Stimulated activated CD4-positive, alpha-beta T cell treated with anti-CD3 and anti-CD28 coated beads, Interleukin-4, amount 100 ng/mL, for 4 hours (primary cell): ENCODE measurements around the gene EMID1.
"Not testable (repeated sequence)": the region's sequence is repeated elsewhere in the genome, so short reads cannot be mapped to it uniquely, and the experiment has no call there.

Source experiments
- DNase-seq, 2 experiments: peaks; one replicate each; pipeline ENCODE4 v3.0.0-alpha.2; 2020

The EMID1 gene

DNA sequence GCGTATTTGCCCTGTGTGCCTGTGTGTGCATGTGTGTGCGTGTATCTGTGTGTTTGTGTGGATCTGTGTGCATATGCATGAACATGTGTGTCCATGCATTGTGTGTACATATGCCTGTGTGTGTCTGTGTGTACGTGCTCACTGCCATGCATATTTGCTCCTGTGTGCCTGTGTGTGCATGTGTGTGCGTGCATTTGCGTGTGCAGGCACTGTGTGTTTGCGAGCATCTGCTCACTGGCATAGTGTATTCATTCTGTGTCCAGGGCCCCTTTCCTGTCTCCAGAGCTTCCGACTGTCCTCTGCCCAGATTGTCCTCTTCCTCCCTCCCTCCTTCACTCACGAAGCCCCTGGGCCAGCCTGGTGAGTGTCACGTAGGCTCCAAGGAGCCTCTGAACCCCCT, 5.8 kb downstream of the EMID1 start:
- no peak for DNase-seq

DNA sequence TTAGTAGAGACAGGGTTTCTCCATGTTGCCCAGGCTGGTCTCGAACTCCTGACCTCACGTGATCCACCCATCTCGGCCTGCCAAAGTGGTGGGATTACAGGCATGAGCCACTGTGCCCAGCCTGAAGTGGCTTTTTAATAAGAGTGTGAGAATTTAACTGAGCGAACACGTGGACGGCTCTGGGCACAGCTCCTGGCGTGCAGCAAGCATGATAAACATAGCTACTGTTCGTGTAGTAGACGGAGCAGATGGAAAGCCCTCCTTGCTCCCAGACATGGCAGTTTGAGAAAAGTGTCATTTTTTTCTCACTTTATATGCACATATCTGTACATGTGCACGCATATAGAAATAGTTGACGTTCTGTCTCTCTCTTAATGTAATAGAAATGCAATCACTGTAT, 7.0 kb downstream of the EMID1 start:
- no peak for DNase-seq

DNA sequence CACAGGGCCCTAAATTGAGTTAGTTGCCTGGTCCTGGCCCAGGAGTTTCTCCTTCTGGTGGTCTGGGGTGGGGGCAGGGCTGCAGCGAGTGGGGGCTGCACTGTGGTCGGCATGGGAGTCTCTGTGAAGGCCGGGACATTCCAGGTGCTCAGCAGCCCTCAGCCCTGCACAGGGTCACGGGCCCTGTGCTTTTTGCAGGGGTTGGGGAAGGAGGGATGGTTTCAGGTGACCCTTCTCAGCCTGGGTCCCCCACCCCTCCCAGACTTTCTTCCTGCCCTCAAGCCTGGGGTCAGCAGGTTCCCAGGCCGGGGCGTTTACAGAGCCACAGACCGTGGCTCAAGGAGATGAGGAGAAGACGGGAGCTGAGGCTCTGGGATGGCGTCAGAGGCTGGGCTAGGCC, 7.8 kb downstream of the EMID1 start:
- no peak for DNase-seq

DNA sequence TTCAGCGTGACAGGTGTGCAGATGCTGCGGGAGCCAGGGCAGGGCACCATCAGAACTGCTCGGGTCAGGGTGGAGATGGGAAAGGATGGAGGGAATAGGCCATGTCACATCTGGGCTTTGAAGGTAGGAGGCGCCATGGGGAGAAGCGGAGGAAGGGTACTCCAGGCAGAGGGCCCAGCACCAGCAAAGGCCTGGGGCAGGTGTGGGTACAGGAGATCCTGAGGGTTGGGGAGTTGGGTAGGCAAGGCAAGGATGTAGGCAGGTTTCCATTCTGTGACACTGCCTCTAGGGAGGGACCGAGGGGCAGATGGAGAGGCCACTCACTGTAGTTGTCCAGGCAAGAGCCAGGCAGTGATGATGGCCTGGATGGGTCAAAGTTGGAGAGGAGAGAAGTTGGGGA, 8.5 kb downstream of the EMID1 start:
- DNase-seq, result no peak

DNA sequence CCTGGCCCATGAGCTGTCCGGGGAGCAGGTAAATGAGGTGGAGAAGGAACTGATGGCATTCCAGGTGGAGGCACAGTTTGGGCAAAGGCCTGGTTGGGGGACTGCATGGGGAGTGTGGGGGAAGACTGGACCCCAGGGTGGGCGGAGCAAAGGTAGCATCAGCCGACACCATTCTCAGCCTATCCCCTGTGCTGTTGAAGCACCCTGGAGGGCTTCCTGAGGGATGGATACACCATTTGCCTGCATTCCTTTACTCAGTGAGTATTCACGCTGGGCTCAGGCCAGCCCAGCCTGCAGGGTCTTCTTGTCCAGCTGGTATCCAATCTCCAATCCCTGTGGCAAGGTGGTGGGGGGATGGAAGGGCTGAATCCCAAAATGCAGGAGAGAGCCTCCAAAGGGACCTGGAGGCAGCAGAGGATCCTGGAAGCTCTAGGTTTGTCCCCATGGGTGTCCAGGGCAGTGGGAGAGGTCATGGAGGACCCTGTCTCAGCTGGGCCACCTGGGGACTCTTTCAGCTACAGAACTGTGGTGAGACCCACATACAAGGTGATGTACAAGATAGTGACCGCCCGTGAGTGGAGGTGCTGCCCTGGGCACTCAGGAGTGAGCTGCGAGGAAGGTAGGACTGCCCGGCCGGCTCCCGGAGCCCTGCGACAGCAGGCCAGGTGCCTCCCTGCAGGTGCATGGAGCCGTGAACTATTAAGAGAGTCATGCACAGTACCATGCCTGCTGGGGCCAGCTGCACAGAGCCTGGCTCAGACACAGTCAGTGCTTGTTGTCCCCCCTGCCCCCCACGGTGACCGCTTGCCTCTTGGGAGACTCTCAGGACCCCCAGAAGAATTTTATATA, 9.5 kb downstream of the EMID1 start:
- no peak for DNase-seq

DNA sequence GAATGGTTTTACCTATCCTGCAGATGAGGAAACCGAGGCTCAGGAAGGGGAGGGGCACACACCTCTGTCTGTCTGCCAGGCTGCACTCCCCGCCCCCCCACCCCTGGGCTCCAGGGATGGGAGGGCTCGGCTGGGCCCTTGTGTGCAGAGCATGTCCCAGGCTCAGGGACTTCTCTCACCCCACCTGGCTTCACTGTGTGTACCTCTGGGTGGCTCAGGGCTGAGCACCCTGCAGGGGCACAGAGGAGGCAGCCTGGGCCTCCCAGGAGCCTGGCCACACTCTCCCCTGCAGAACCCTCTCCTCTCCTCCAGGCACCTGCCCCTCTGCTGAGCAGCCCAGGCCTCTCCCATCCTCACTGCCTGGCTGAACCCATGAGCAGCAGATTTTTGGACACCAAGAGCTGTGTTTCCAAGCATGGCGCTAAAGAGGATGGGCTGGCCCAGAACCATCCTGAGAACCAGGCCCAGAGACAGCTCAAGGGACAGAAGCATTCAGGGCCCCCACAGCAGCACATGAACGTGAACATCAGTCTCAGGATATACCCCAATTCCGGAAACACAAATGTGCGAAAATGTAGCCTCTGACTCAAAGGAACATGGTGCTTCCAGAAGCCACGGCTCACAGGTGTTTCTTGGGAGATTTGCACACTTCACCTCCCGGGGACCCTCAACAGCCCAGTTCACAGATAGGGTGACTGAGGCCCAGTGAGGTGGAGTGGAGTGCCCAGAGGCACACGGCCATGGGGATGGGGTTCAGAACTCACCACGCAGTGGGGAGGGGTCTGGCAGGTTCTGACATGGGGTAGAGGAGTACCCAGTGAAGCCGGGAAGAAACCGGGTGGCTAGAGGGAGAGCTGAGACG, 10.5 kb downstream of the EMID1 start:
- DNase-seq, result no peak

DNA sequence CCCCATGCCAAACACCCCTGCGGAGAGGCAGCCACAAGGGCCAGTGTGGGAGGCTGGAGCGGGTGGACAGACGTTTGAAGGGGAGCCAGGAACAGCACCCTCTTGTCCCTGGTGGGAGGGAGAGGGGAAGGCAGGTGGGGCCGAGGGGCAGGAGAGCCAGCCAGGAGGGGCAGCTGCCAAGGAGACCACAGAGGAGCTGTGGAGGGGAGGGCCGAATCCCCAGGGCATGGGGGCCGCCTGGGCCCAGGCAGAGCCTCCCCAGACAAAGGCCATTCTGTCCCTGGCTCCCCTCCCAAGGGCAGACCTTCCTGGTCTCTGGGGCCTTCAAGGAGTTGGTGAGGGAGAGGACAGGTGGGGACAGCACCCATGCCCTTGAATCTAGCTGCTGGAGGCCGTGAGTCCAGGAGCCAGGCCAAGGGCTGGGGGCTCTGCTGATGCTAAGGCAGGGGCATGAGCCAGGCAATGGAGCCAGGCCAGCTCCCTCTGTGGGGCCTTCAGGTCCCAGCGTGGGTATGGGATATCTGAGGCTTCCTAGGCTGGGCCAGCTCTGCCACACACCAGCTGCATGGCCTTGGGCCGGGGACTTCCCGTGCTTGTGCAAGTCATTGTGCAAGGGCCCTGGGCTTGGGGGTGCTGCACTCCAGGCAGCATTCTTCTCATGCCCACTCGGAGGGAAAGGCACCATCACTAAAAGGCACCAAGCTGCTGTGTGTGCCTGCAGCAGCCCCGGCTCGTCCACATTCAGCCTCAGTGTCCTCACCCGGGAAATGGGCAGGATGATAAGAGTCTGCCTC, 11.4 kb downstream of the EMID1 start:
- no peak for DNase-seq

DNA sequence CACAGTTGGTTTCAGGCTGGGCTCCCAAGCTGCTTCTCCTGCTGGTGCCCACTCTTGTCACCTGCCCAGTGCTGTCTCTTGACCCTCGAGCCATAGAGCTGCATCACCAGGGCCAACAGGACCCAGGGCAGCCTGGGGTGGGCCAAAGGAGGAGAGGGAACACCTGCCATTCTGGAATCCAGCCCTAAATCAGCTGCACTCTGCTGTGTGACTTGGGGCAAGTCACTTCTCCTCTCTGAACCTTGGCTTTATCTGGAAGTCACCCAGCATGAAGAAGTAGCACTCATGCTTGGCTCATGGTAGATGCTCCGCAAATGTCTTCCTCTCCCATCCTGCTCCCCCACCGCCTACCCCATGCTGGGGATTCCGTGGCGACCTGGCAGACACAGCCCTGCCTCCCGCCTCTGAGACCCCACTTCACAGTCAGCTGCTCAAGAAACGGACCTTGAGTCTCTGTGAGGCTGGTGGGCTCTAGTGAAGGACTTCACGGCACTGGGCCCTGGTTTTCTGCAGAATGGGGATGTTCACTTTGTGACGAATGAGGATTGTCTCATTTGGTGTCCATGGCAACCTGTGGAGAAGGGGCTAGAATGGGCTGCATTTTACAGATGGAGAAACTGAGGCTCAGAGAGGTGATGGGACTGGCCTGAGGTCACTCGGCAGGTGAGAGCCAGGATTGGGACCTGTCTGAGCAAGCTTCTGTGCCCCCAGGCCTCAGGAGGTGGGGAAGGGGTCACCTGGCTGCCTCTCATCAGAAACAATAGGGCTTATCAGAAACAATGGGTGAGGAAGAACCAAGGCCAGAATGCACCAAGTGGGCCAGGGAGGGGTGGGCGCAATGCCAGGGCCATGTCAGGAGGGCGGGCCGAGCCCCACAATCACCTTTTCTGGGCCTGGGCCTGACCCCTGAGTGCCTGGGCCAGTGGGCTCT, 12.4 kb downstream of the EMID1 start:
- DNase-seq, result no peak

DNA sequence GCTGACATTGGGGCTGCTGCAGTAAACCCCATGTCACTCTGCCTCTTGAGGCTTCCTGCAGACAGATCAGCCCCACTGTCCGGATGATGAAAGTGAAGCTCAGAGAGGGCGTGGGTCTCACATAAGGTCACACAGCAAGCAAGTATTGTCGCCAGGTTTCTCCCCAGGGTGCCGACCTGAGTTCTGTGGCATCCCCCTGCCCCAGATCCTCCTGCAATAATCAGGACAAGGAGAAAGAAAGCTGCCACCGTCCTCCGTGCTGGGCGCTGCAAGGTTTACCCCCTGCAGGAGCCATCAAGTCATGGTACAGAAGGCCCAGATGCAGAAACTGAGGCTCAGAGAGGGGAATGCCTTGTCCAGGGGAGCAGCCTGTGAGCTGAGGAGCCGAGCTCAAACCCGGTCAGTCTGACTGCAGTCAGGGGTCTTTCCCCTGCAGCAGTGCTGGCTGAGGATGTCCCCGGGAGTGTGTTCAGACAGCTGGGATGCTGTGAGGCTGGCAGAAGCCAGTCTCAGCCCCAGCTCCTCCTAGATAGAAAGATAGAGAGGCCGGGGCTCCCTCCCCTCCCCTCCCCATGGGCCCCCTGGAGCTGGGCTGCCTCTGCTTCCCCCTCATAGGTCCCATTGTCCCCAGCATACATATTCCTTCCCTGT, 13.2 kb downstream of the EMID1 start:
- DNase-seq, result no peak

DNA sequence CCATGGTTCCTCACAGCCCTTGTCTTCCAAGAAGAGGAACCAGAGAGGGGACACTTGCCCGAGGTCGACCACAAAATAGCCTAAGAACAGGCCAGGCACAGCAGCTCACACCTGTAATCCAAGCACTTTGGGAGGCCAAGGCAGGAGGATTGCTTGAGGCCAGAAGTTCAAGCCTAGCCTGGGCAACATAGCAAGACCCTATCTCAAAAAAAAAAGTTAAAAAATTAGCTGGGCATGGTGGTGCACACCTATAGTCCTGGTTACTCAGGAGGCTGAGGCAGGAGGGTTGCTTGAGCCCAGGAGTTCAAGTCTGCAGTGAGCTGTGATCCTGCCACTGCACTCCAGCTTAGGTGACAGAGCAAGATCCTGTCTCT, 13.7 kb downstream of the EMID1 start:
- DNase-seq, result not testable (repeated sequence)

DNA sequence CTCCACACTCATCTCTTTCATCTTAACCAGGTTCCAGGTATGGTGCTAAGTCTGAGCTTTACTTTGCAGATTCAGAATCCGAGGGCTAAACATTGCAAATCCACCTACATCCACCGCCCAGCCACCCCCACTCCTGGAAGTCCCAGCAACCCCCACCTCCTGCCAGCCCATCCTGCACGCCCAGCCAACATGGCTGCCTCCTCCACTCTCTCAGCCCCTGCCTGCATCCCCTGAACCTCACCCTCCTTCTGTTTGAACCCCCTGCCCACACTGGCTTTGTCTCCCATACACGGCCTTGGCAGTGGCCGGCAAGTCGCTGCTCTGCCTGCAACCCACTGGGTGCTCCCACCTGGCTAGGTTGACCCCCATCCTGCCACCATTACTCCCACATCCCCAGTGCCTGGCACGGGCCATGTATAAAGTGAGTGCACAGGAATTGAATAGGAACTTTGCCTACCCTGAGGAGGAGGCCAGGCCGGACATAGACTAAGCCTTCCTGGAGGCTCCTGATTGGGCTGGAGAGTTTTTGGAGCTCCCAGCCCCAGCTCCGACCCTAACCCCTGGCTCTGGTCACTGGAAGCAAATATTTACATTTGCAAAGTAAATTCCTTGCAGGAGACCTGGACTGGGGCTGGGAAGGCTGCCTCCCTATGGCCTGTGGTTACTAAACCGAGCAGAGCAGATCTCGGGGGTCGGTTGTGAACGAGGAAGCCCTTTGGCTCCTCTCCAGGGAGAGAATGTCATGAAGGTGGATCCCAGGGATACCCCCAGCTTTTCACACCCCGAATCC, 14.4 kb downstream of the EMID1 start:
- no peak for DNase-seq

DNA sequence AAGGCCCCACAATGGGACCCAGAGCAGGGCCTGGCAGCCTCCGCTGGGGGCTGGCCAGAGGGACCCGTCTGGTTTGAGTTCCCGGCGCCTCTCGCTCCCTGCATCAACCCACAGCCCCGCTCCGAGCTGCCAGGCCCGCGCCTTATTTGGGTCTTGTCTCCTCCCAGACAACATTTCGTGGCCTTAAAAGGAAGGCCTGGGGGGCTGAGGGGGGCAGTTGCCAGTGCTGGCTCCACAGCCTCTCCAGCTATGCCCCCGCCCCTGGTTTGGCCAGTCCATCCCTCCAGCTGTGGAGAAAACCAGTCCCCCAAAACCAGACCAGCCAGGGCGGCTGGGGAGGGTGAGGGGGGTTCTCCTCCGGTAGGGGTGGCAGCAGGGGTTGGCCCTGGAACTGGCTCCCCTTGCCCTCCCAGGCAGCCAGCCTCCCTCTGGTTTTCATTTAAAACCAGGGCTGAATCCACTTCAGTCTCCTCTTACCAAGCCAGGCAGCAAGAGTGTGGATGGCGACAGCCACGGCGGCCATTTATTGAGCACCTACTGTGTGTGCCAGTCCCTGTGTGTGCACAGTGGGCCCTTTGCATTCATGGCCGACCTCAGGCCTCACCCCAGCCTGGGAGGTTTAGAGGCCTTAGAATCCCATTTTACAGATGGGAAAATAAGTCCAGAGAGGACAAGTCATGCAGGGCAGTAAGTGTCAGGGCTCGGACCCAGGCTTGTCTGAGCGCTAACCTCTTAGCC, 18.6 kb downstream of the EMID1 start:
- DNase-seq, result no peak

DNA sequence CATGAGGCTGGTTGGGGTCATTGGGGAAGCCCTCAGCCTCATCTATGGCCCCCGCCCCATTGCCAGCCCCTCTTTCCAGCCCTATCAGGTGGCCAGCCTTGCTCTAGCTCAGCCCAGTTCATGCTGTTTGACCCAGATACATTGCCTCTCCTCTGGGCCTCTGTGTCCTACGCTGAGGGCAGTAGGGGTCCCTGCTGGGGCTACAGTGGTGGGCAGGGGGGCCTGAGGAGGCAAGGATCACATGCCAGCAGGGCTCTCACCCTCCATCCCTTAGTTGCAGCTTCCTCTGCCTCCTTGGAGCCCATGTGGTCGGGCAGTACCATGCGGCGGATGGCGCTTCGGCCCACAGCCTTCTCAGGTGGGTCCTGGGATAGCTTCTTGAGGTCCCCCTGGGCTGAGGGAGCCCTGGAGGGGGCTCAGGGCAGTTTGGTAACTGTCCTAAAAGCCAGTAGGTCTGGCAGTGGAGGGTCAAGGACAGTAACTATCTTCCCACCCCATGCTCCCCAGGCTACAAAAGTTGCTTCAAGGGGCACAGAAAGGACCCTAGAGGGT, 19.2 kb downstream of the EMID1 start:
- no peak for DNase-seq

DNA sequence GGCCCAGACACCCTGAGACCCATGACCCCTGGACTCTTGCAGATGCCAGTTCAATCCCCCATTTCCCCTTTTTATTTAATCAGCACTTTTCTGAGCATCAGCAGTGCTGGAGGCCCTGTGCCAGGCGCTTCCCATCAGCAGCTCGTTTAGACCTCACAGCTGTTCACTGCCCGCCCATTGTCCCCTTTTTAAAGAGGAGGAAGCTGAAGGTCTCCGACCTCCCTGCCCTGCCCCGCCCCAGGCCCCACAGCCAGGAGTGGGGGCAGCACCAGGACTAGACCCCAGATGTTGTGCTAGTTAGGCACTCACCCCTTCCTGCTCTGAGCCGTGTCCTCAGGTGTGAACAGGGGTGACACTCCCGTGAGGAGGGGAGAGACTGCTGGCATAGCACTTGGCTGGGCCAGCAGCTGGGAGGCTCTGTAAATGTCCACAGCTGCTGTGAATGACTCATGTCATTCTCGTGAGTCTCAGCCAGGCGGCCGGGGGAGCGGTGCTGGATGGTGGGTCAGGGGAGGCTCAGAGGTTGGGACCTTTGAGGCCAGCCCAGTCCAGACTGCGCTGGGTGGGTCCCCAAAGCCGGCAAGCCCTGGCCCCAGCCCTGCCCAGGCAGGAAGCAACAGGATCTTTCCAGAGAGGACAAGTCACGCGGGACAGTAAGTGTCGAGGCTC, 19.9 kb downstream of the EMID1 start:
- DNase-seq, result no peak

DNA sequence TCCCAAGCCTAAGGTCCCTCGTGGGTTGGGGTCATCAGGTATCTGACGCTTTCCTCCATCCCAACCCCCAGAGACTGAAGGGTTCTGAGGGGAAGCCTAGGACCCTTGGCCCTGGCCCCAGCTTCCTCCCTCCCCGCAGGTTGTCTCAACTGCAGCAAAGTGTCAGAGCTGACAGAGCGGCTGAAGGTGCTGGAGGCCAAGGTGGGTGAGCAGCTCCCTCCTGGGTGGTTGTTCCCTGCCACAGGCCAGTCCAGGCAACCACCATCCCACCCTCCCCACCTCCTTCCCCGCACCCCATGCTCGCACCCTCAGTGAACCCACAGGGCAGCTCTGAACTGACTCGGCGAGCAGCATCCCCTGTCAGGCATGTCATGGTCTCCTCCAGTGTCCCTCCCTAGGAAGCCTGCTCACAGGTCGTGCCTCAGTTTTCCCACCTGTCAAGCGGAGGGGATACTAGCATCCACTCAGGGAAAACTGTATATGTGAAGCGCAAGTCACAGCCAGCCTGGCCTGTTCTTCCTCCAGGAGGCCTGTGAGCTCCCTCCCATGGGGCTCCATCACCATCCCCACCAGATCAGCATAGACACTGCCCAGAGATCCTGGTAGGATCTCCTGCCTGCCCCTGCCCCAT, 20.8 kb downstream of the EMID1 start:
- no peak for DNase-seq

DNA sequence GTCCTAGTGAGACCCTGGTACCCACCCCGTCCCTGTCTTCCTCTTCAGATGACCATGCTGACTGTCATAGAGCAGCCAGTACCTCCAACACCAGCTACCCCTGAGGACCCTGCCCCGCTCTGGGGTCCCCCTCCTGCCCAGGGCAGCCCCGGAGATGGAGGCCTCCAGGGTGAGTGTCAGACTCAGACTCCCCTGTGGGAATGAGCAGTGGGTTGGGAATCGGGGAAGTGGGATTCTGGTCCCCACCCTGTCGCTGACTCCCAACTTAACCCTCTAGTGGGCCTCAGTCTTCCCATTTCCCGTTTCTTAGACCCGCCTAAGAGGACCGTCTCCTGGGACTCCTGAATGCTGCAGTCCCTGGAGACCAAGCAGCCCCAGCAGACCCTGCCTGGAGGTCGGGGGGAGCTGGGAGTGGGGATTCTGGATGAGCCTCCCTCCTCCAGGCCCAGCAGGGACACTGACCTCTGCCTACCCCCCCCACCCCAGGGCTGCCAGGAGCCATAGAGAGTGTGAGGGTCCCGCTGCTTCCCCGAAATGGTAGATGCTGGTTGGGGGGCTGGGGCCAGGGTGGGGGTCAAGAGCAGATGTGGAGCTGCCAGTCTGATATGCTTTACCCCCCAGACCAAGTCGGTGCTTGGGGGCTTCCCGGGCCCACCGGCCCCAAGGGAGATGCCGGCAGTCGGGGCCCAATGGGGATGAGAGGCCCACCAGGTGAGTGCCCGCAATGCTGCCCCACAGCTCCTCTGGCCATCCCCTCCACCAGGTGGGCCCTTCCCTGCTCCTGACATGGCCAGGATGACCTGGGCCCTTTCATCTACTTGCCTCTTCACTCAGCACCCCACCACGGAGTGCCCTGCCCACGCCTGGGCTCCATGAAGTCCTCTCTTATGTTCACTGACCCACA, 25.5 kb downstream of the EMID1 start:
- no peak for DNase-seq
